ENCODE results near the gene GRIN3A. TPM values are rescaled to one million over a fixed set of nuclear protein-coding genes. Genes with fewer than 3 reads are reported as not detected.
"Not testable (repeated sequence)": the region's sequence is repeated elsewhere in the genome, so short reads cannot be mapped to it uniquely, and the experiment has no call there.

Gene GRIN3A
- total and polyA plus RNA-seq, 4 donors: 0.02 to 0.11 (median 0.07) TPM

DNA sequence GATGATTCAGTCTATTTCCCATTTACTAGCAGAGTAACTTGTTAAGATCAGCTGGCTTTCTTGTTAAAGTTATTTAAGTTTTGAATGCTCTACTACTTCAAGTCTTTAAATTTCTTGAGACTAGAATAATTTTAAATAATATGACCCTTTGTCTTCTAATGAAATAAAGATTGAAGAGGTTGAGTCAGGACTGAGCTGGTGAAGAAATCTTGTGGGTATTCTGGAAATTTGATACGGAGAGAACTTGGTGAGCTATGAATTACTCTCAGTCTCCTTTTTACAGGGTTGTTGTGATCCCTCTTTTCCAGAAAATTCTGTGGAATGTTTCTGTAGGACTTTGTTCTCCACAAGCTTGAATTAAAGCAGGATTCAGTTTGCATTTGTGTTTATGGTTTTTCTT lies 175.5 kb downstream of the GRIN3A start:
- Histone ChIP-seq H3K4me3 (no peak overlapping the region), H3K9me3 (ENCODE audit: control insufficient read depth in 4 of 4, insufficient read depth in 3 of 4, low read length in 3 of 4) (peaks cover 0 to 2% (median under 1%) of the 10 kb centered on the region in 4 donors), H3K4me1 (ENCODE audit: control insufficient read depth in 5 of 5, insufficient read depth in 5 of 5, low read length in 5 of 5) (no peaks in the 10 kb centered on the region), H3K27me3 (ENCODE audit: control insufficient read depth in 3 of 3, insufficient read depth in 3 of 3, low read length in 2 of 3) (no peaks in the 10 kb centered on the region), H3K9ac (ENCODE audit: insufficient read depth in 1 of 2, low read length in 2 of 2) (no peak overlapping the region), H3K36me3 (ENCODE audit: control insufficient read depth in 4 of 4, insufficient read depth in 4 of 4, low read length in 4 of 4) (peaks cover 18 to 58% (median 38%) of the 10 kb centered on the region in 4 donors), H3K27ac (ENCODE audit: low read depth in 1 of 2, low read length in 1 of 2) (no peak overlapping the region)
- WGBS, 2 donors: 91 to 95% methylated on average over 1 of the region's 1 CpG
- DNase-seq: no peak
- no peak for ATAC-seq (ENCODE audit: insufficient read depth, low FRiP score)
- TF ChIP-seq, protein P1, sequence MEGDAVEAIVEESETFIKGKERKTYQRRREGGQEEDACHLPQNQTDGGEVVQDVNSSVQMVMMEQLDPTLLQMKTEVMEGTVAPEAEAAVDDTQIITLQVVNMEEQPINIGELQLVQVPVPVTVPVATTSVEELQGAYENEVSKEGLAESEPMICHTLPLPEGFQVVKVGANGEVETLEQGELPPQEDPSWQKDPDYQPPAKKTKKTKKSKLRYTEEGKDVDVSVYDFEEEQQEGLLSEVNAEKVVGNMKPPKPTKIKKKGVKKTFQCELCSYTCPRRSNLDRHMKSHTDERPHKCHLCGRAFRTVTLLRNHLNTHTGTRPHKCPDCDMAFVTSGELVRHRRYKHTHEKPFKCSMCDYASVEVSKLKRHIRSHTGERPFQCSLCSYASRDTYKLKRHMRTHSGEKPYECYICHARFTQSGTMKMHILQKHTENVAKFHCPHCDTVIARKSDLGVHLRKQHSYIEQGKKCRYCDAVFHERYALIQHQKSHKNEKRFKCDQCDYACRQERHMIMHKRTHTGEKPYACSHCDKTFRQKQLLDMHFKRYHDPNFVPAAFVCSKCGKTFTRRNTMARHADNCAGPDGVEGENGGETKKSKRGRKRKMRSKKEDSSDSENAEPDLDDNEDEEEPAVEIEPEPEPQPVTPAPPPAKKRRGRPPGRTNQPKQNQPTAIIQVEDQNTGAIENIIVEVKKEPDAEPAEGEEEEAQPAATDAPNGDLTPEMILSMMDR (IDR thresholded peaks at IDR 0.05; ENCODE audit: control extremely low read depth, extremely low read depth): no peak

DNA sequence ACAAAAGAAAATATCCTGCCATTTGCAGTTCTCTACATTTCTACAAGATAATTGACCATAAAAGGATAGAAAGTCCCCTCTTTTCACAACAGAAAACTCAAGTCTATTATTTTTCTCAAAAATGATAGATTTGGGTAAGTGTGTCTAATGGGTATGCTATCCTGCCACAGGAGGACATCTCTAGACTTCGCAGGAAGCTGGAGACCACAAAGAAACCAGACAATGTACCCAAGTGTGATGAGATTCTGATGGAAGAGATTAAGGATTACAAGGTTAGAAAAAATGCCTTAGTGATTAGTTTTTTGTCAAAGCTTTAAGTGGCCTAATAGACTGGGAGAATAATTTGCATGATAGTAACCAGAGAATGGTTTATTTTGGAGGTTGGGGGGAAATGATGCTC lies 176.7 kb downstream of the GRIN3A start:
- 96 to 100% methylated on average over 1 of the region's 1 CpG for WGBS, 2 donors
- peaks cover 20 to 59% (median 39%) of the 10 kb centered on the region in 4 donors for H3K36me3 ChIP-seq (ENCODE audit: control insufficient read depth in 4 of 4, insufficient read depth in 4 of 4, low read length in 4 of 4)
- TF ChIP-seq, protein P1 (IDR thresholded peaks at IDR 0.05; ENCODE audit: control extremely low read depth, extremely low read depth): no peak

DNA sequence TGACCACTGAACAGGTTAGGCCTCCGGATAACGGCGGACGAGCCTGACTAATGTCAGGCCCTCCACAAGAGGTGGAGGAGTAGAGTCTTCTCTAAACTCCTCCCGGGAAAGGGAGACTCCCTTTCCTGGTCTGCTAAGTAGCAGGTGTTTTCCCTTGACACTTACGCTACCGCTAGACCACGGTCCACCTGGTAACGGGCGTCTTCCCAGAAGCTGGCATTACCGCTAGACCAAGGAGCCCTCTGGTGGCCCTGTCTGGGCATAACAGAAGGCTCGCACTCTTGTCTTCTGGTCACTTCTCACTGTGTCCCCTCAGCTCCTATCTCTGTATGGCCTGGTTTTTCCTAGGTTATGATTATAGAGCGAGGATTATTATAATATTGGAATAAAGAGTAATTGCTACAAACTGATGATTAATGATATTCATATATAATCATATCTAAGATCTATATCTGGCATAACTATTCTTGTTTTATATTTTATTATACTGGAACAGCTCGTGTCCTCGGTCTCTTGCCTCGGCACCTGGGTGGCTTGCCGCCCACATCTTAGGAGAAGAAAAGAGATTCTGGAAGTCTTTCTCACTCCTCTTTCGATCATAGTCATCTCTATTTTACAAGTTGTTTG lies 188.9 kb downstream of the GRIN3A start:
- peaks cover 34 to 65% (median 51%) of the 10 kb centered on the region in 4 donors for H3K36me3 ChIP-seq (ENCODE audit: control insufficient read depth in 4 of 4, insufficient read depth in 4 of 4, low read length in 4 of 4)
- ATAC-seq (ENCODE audit: insufficient read depth, low FRiP score); H3K27ac ChIP-seq (ENCODE audit: low read depth in 1 of 2, low read length in 1 of 2); H3K4me1 ChIP-seq (ENCODE audit: control insufficient read depth in 5 of 5, insufficient read depth in 5 of 5, low read length in 5 of 5); H3K9me3 ChIP-seq (ENCODE audit: control insufficient read depth in 4 of 4, insufficient read depth in 3 of 4, low read length in 3 of 4); DNase-seq; H3K27me3 ChIP-seq (ENCODE audit: control insufficient read depth in 3 of 3, insufficient read depth in 3 of 3, low read length in 2 of 3); H3K9ac ChIP-seq (ENCODE audit: insufficient read depth in 1 of 2, low read length in 2 of 2); H3K4me3 ChIP-seq: not testable (repeated sequence)
- 90 to 97% methylated on average over 17 of the region's 18 CpGs for WGBS, 2 donors

More for the DNA sequence above, 176.7 kb downstream of the GRIN3A start:
- H3K9ac ChIP-seq (ENCODE audit: insufficient read depth in 1 of 2, low read length in 2 of 2): no peak overlapping the region
- H3K27ac ChIP-seq (ENCODE audit: low read depth in 1 of 2, low read length in 1 of 2): no peak overlapping the region
- ATAC-seq (ENCODE audit: insufficient read depth, low FRiP score) (no peak), DNase-seq (no peak)
- H3K27me3 ChIP-seq (ENCODE audit: control insufficient read depth in 3 of 3, insufficient read depth in 3 of 3, low read length in 2 of 3): no peaks in the 10 kb centered on the region
- peaks cover 0 to 3% (median under 1%) of the 10 kb centered on the region in 4 donors for H3K9me3 ChIP-seq (ENCODE audit: control insufficient read depth in 4 of 4, insufficient read depth in 3 of 4, low read length in 3 of 4)
- H3K4me3 ChIP-seq: no peak overlapping the region
- no peaks in the 10 kb centered on the region for H3K4me1 ChIP-seq (ENCODE audit: control insufficient read depth in 5 of 5, insufficient read depth in 5 of 5, low read length in 5 of 5)

DNA sequence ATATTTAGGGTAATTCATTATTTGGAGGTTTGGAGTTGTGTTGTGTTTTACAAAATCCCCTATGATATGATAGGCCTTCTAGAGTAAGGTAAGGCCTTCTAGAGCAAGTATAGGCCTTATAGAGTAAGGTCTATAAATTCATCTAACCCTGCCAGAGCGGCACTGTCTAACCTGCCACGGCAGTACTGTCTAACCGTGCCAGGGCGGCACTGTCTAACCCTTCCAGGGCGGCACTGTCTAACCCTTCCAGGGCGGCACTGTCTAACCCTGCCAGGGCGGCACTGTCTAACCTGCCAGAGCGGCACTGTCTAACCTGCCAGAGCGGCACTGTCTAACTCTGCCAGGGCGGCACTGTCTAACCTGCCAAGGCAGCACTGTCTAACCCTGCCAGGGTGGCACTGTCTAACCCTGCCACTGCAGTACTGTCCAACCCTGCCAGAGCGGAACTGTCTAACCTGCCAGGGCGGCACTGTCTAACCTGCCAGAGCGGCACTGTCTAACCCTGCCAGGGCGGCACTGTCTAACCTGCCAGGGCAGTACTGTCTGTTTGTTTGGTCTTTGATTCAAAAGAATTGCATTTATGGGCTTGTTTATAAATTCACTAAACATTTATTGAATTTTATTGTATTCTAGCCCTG lies 195.2 kb downstream of the GRIN3A start:
- 98 to 99% methylated on average over 14 of the region's 14 CpGs for WGBS, 2 donors
- TF ChIP-seq, protein P1 (IDR thresholded peaks at IDR 0.05; ENCODE audit: control extremely low read depth, extremely low read depth): no peak
- Histone ChIP-seq H3K36me3 (ENCODE audit: control insufficient read depth in 4 of 4, insufficient read depth in 4 of 4, low read length in 4 of 4) (peaks cover 32 to 47% (median 33%) of the 10 kb centered on the region in 4 donors), H3K27ac (ENCODE audit: low read depth in 1 of 2, low read length in 1 of 2) (no peak overlapping the region), H3K27me3 (ENCODE audit: control insufficient read depth in 3 of 3, insufficient read depth in 3 of 3, low read length in 2 of 3) (no peaks in the 10 kb centered on the region), H3K9ac (ENCODE audit: insufficient read depth in 1 of 2, low read length in 2 of 2) (no peak overlapping the region), H3K9me3 (ENCODE audit: control insufficient read depth in 4 of 4, insufficient read depth in 3 of 4, low read length in 3 of 4) (no peaks in the 10 kb centered on the region), H3K4me1 (ENCODE audit: control insufficient read depth in 5 of 5, insufficient read depth in 5 of 5, low read length in 5 of 5) (no peaks in the 10 kb centered on the region), H3K4me3 (no peak overlapping the region)
- no peak for ATAC-seq (ENCODE audit: insufficient read depth, low FRiP score)
- no peak for DNase-seq

All from lung (tissue), 12 donors.